ENCODE data around the gene UBN1.

The UBN1 gene

DNA sequence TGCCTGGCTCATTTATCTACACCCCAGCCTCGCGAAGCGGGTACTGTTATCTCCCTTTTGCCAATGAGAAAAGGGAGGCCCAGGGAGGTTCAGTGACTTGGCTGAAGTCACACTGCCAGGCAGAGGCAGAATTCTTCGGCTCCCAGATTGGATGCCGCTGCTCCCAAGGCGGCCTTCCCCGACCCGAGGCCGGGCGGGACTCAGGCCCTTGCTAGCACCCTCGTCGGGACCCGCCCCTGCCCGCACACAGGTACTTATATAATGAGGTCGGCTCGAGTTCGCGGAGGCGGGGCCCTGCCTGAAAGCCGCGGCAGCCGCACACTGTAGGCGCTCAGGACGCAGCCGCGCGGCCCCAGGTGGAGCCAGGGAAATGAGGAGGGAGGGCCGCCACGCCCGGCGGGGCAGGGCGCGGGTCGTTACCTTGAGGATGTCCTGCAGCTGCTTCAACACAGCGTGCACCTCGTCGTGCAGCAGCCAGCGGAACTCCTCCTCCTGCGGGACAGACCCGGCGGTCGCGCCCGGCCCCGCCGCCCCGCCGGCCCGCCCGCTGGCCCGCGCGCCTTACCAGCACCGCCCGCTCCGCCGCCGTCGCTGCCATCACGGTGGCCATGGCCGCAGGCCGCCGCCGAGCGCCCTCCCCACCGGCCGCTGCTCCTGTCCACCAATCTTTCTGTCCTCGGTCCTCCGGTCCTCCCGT, 45.2 kb upstream of the UBN1 start, which contains the start of gene ROGDI:
ROGDI (minus strand) TSS at position 672 of the 697 bp plus-strand sequence; CDS start at position 610, 62 bp downstream.
- peak within 1 kb of the TSS in 1 of 2 experiments; percentile 23 for H2BK12ac ChIP-seq (ENCODE audit: low read length in 2 of 2)
- peak within 1 kb of the TSS in 1 of 2 experiments; percentile 74 for H3K14ac ChIP-seq (ENCODE audit: low read length in 2 of 2)
- H3K4ac ChIP-seq (ENCODE audit: low read depth in 1 of 2, low read length in 2 of 2) = peak within 1 kb of the TSS; percentile 56 to 80
- H4K8ac ChIP-seq (ENCODE audit: low read length) = peak within 1 kb of the TSS; percentile 46
- H2BK120ac ChIP-seq (ENCODE audit: low read depth, low read length) = no peak within 1 kb of the TSS
- H2BK15ac ChIP-seq (ENCODE audit: low read depth, poor library complexity, severe bottlenecking) = peak within 1 kb of the TSS; percentile 99
- H3K79me1 ChIP-seq (replicated peaks; ENCODE audit: low read length, poor library complexity, severe bottlenecking) = peaks cover 14% of the 10 kb centered on the region
- H3K4me1 ChIP-seq (ENCODE audit: control insufficient read depth, insufficient read depth, low read depth, low read length) = peaks cover 10% of the 10 kb centered on the region
- peak within 1 kb of the TSS; percentile 18 for H4K91ac ChIP-seq (ENCODE audit: low read length)
- peak within 1 kb of the TSS; percentile 80 to 88 for H3K18ac ChIP-seq (ENCODE audit: low read depth in 1 of 2, low read length in 2 of 2)
- peak within 1 kb of the TSS; percentile 79 for H2BK5ac ChIP-seq (ENCODE audit: low read depth, low read length, poor library complexity, severe bottlenecking)
- H3K4me2 ChIP-seq (ENCODE audit: low read length, poor library complexity, severe bottlenecking) = peak within 1 kb of the TSS; percentile 88
- no peaks in the 10 kb centered on the region for H3K9me3 ChIP-seq (ENCODE audit: control insufficient read depth, low read length)
- under 1% methylated on average over 33 of the region's 70 CpGs for WGBS
- peaks cover 42 to 70% of the 10 kb centered on the region in 2 experiments for H3K36me3 ChIP-seq (ENCODE audit: control insufficient read depth in 1 of 2, insufficient read depth in 2 of 2, low read depth in 1 of 2, low read length in 2 of 2)
- H2AK5ac ChIP-seq (ENCODE audit: low read length, severe bottlenecking) = no peak within 1 kb of the TSS
- peak within 1 kb of the TSS; percentile 99 for H2AFZ ChIP-seq (ENCODE audit: low read depth, low read length)
- peak within 1 kb of the TSS; percentile 64 for H3K27ac ChIP-seq (ENCODE audit: low read length, poor library complexity, severe bottlenecking)
- H3K9ac ChIP-seq (ENCODE audit: low read length) = peak within 1 kb of the TSS; percentile 89
- H3K23ac ChIP-seq (ENCODE audit: low read length in 2 of 2) = peak within 1 kb of the TSS in 1 of 2 experiments; percentile 66
- H3K27me3 ChIP-seq (ENCODE audit: control insufficient read depth in 1 of 2, insufficient read depth in 1 of 2, low read length in 2 of 2) = no peaks in the 10 kb centered on the region
- peak; percentile 42 for DNase-seq
- peak within 1 kb of the TSS; percentile 84 to 90 for H3K4me3 ChIP-seq (ENCODE audit: insufficient read depth in 1 of 2, low read depth in 1 of 2, low read length in 2 of 2)

DNA sequence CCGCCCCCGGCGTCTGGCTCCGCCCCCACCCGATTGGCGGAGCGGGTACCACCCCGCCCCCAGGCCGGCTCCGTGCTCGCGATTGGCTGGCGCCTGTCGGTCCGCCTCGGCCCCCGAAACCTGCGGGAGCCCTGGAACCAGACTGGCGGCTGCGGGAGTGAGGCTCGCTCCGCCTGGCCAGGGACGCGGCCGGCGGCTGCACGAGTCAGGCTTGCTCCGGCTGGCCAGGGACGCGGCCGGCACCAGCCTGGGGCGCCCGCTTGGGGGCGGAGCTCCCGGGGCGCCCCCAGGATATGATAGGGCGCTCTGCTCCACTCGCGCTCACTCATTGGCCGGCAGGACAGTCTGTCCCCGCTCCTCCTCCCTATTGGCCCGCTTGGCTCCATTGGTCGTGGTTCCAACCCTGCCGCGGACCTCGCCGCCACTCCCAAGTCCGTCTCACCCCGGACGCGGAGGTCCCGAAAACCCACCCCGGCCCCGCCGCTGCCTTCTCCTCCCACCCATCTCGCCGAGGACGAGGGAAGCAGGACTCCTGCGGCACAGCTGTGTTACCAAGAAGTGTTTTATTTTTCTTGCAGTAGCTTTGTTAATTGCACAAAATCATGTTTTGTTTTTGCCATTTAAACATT, 44.5 kb upstream of the UBN1 start:
- peak overlapping the region; percentile 79 for H2BK5ac ChIP-seq (ENCODE audit: low read depth, low read length, poor library complexity, severe bottlenecking)
- peak overlapping the region; percentile 64 for H3K27ac ChIP-seq (ENCODE audit: low read length, poor library complexity, severe bottlenecking)
- H4K8ac ChIP-seq (ENCODE audit: low read length) = peak overlapping the region; percentile 28
- no peak overlapping the region for H2BK120ac ChIP-seq (ENCODE audit: low read depth, low read length)
- peak overlapping the region; percentile 84 to 90 for H3K4me3 ChIP-seq (ENCODE audit: insufficient read depth in 1 of 2, low read depth in 1 of 2, low read length in 2 of 2)
- H2BK12ac ChIP-seq (ENCODE audit: low read length in 2 of 2) = peak overlapping the region in 1 of 2 experiments; percentile 10
- H3K4me1 ChIP-seq (ENCODE audit: control insufficient read depth, insufficient read depth, low read depth, low read length) = peaks cover 10% of the 10 kb centered on the region
- H3K79me1 ChIP-seq (replicated peaks; ENCODE audit: low read length, poor library complexity, severe bottlenecking) = peaks cover 16% of the 10 kb centered on the region
- no peak overlapping the region for H4K91ac ChIP-seq (ENCODE audit: low read length)
- H2AK5ac ChIP-seq (ENCODE audit: low read length, severe bottlenecking) = no peak overlapping the region
- no peaks in the 10 kb centered on the region for H3K9me3 ChIP-seq (ENCODE audit: control insufficient read depth, low read length)
- H3K27me3 ChIP-seq (ENCODE audit: control insufficient read depth in 1 of 2, insufficient read depth in 1 of 2, low read length in 2 of 2) = no peaks in the 10 kb centered on the region
- H3K14ac ChIP-seq (ENCODE audit: low read length in 2 of 2) = peak overlapping the region in 1 of 2 experiments; percentile 74
- peak overlapping the region; percentile 63 for H3K4me2 ChIP-seq (ENCODE audit: low read length, poor library complexity, severe bottlenecking)
- WGBS = 0% methylated on average over 54 of the region's 59 CpGs
- H3K23ac ChIP-seq (ENCODE audit: low read length in 2 of 2) = no peak overlapping the region
- H2AFZ ChIP-seq (ENCODE audit: low read depth, low read length) = peak overlapping the region; percentile 99
- peak overlapping the region in 1 of 2 experiments; percentile 80 for H3K4ac ChIP-seq (ENCODE audit: low read depth in 1 of 2, low read length in 2 of 2)
- H3K18ac ChIP-seq (ENCODE audit: low read depth in 1 of 2, low read length in 2 of 2) = peak overlapping the region; percentile 80 to 88
- DNase-seq = peak; percentile 94
- H3K9ac ChIP-seq (ENCODE audit: low read length) = peak overlapping the region; percentile 89
- H3K36me3 ChIP-seq (ENCODE audit: control insufficient read depth in 1 of 2, insufficient read depth in 2 of 2, low read depth in 1 of 2, low read length in 2 of 2) = peaks cover 49 to 65% of the 10 kb centered on the region in 2 experiments
- H2BK15ac ChIP-seq (ENCODE audit: low read depth, poor library complexity, severe bottlenecking) = peak overlapping the region; percentile 99

DNA sequence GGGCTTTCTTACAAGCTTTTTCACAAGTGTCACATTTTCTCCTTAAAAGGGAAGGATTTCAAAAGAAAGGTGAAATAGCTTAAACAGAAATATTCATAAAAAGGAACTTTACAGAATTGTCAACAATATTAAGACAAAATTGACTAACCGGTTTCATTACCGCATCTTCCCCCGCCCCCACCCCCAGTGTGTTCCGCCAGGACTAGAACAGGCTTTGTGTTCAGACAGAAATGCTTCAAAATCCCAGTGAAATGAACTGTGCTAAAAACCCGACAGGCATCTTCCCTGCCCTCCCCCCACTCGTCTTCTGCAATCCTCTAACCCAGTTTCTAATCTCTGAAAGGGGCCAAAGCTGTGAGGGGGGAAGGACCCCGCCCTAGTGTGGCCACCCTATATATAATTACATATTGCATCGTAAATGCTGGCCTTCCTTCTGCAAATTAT, 43.9 kb upstream of the UBN1 start:
- Histone ChIP-seq H3K4me1 (ENCODE audit: control insufficient read depth, insufficient read depth, low read depth, low read length) (peaks cover 10% of the 10 kb centered on the region), H3K14ac (ENCODE audit: low read length in 2 of 2) (no peak overlapping the region), H2BK120ac (ENCODE audit: low read depth, low read length) (no peak overlapping the region), H3K79me1 (replicated peaks; ENCODE audit: low read length, poor library complexity, severe bottlenecking) (peaks cover 16% of the 10 kb centered on the region), H3K27me3 (ENCODE audit: control insufficient read depth in 1 of 2, insufficient read depth in 1 of 2, low read length in 2 of 2) (no peaks in the 10 kb centered on the region), H2AK5ac (ENCODE audit: low read length, severe bottlenecking) (no peak overlapping the region), H2BK5ac (ENCODE audit: low read depth, low read length, poor library complexity, severe bottlenecking) (no peak overlapping the region), H3K4me2 (ENCODE audit: low read length, poor library complexity, severe bottlenecking) (no peak overlapping the region), H4K8ac (ENCODE audit: low read length) (no peak overlapping the region), H3K9ac (ENCODE audit: low read length) (peak overlapping the region; percentile 89), H3K9me3 (ENCODE audit: control insufficient read depth, low read length) (no peaks in the 10 kb centered on the region), H3K36me3 (ENCODE audit: control insufficient read depth in 1 of 2, insufficient read depth in 2 of 2, low read depth in 1 of 2, low read length in 2 of 2) (peaks cover 52 to 65% of the 10 kb centered on the region in 2 experiments), H3K27ac (ENCODE audit: low read length, poor library complexity, severe bottlenecking) (no peak overlapping the region), H3K18ac (ENCODE audit: low read depth in 1 of 2, low read length in 2 of 2) (no peak overlapping the region), H4K91ac (ENCODE audit: low read length) (no peak overlapping the region), H3K4me3 (ENCODE audit: insufficient read depth in 1 of 2, low read depth in 1 of 2, low read length in 2 of 2) (peak overlapping the region in 1 of 2 experiments; percentile 84), H3K23ac (ENCODE audit: low read length in 2 of 2) (no peak overlapping the region), H2BK15ac (ENCODE audit: low read depth, poor library complexity, severe bottlenecking) (no peak overlapping the region), H3K4ac (ENCODE audit: low read depth in 1 of 2, low read length in 2 of 2) (no peak overlapping the region), H2BK12ac (ENCODE audit: low read length in 2 of 2) (no peak overlapping the region), H2AFZ (ENCODE audit: low read depth, low read length) (no peak overlapping the region)
- no peak for DNase-seq
- WGBS = 71% methylated on average over 8 of the region's 8 CpGs
